GM19452 (cell line): Measurements from ENCODE around the gene PLAGL1.
A peak's percentile ranks its signal among the peaks of the same experiment; 100 is the strongest.
"Not testable (repeated sequence)": the region's sequence is repeated elsewhere in the genome, so short reads cannot be mapped to it uniquely, and the experiment has no call there.

Experiments
- ATAC-seq: cut with Tn5 transposase; IDR thresholded peaks from one replicate; pipeline ENCODE4 v1.9.1; 2021; ENCODE audit not compliant: unreplicated experiment

PLAGL1 gene, protein sequence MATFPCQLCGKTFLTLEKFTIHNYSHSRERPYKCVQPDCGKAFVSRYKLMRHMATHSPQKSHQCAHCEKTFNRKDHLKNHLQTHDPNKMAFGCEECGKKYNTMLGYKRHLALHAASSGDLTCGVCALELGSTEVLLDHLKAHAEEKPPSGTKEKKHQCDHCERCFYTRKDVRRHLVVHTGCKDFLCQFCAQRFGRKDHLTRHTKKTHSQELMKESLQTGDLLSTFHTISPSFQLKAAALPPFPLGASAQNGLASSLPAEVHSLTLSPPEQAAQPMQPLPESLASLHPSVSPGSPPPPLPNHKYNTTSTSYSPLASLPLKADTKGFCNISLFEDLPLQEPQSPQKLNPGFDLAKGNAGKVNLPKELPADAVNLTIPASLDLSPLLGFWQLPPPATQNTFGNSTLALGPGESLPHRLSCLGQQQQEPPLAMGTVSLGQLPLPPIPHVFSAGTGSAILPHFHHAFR

GRCh38 chr6:144008120-144008811, at the start of gene PLAGL1:
TSS of gene PLAGL1 (minus strand) at chr6:144008259. CDS start at chr6:143948136, 60,123 bp downstream.
- peak; percentile 58 for ATAC-seq

DNA sequence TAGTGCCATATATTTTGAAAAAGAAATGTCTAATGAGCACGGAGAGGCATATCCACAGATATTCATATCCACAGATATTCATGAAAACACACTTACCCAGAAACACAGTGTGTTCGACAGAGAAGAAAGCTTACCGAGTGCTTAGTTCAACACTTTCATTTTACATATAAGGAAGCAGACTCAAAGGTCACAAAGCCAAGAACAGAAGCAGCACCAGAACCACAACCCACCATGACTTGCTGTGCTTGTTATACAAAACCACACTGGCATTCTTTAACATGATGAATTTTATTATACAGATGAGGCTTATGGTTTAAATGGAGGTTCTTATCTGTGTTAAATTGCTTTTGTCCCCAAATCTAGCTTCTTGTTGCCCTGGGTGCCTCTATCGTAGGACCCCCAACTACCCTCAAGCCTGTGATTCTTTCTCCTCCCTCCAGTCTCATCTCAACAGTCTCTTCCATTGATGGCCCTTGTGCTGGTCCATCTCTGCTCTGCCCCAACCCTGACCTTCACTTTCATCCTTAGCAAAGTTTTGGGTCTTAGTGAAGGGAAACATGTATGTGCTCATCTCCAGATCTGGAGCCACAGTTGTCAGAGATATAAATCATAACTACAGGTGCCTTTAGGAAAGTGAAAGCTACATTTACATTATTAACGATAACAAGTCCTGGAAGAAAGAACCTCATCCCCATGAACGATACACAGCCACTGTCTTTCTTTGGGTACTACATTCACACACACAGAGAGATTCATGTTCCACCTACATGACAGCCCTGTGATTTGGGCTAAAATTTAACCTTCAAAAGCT, 47.3 kb upstream of the PLAGL1 start:
- peak; percentile 90 for ATAC-seq

GRCh38 chr6:144053601-144054000, 45.5 kb upstream of the PLAGL1 start:
- no peak for ATAC-seq

DNA sequence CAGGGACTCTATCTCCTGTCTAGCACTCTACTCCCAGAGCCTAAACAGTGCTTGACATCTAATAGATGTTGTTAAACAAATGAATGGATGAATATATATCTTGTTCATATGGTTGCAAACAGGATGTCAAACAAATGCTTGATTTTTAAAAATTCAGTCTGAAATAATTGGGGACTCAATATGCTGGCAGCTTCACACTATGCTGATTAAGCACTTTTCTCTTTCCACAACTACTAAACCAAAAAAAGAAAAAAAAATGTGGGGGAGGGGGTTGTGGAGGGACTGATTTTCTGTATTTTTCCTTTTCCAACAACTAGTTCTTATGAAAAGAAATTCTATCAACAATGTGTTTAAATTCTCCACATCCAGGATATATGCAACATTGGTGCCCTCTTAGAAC, 44.4 kb upstream of the PLAGL1 start:
- ATAC-seq = no peak

DNA sequence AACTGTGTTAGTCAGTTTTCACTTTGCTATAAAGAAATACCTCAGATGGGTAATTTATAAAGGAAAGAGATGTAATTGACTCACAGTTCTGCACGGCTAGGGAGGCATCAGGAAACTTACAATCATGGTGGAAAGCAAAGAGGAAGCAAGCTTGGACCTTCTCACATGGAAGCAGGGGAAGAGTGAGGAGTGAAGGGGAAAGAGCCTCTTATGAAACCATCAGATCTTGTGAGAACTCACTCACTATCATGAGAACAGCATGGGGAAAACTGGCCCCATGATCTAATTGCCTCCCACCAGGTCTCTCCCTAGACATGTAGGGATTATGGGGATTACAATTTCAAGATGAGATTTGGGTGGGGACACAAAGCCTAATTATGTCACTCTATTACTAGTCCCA, 41.3 kb upstream of the PLAGL1 start:
- ATAC-seq = no peak

- no peak for ATAC-seq
Observed at GRCh38 chr6:144047688-144048087, 39.6 kb upstream of the PLAGL1 start.

- not testable (repeated sequence) for ATAC-seq
Observed at GRCh38 chr6:144046672-144047071, 38.6 kb upstream of the PLAGL1 start.

- ATAC-seq = not testable (repeated sequence)
Observed at GRCh38 chr6:144044989-144045388, 36.9 kb upstream of the PLAGL1 start.

GRCh38 chr6:144036835-144037195, 28.8 kb upstream of the PLAGL1 start:
- ATAC-seq = peak; percentile 6

- ATAC-seq = peak; percentile 83
Observed at GRCh38 chr6:144036064-144036834, 28.2 kb upstream of the PLAGL1 start.

DNA sequence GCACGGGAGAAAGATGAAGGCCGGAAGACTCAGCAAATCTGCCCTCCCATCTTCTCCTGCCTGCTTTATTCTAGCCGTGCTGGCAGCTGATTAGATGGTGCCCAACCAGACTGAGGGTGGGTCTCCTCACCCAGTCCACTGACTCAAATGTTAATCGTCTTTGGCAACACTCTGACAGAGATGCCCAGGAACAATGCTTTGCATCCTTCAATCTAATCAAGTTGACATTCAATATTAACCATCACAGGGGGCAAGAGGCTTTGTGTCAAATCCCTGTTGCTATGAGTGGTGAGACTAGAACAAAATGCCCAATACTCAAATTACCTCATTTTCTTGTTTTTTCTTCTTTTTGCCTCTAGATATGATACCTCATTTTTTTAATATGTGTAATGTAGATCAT, 27.4 kb upstream of the PLAGL1 start:
- no peak for ATAC-seq

- ATAC-seq = no peak
Observed at GRCh38 chr6:144033816-144034735, 26.0 kb upstream of the PLAGL1 start.

DNA sequence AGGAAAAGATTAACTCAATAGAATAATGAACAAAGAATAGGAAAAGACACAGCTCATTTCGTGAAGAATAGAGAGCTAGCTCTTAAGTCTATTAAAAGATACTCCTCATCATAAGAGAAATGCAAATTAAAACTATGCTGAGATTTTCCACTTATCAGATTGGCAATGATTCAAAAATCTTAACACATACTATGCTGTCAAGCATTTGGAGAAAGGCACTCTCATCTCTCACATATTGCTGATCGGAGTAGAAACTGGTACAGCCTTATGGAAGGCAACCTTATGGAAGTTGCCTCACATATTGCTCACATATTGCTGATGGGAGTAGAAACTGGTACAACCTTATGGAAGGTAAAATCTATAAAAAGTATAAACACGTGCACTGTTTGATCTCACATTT, 21.4 kb upstream of the PLAGL1 start:
- no peak for ATAC-seq

DNA sequence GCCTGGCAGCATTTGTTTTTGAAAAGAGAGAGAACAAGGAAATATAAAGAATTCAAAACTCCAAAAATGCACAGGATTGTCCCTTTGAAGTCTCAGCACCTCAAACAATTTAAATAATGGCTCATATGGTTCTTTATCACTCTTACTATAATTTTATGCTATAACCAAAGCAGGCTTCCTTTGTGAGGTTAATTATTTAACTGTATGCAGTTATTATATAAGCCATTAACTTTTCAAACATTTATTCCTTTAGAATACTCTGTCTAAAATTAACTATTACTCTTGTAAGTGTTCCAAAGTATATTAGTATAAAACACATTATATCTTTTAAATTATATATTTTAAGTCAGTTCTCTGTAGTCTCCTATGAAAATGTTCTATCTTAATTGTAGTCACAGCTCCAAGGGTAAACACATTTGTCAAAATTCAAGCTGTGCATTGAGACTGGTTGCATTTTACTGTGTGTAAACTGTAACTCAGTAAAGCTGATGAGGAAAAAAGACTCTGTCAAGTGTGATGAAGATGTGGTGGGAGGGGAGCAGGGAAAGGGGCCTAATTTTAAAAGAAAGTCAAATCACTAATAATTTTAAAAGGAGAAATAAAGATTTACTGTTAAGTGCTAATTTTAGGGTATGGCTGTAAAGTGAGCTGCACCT, 20.0 kb upstream of the PLAGL1 start:
- no peak for ATAC-seq

DNA sequence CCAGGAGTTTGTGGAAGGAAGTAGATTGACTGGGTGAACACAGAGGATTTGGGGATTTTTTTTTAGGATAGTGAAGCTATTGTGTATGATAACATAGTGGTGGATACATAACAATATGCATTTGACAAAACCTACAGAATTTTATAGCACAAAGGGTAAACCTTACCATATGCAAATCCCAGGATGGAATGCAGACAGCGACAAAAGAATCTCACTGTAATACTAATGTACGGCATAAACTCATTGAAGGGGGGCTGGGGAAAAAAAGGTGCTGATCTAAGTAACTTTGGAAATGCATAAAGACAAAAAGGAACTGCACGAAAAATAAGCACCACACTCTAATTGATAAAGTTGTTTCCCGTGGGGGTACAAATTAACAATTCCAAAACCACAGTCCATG, 15.2 kb upstream of the PLAGL1 start:
- ATAC-seq = no peak

GRCh38 chr6:144019929-144020328, 11.9 kb upstream of the PLAGL1 start:
- no peak for ATAC-seq

- no peak for ATAC-seq
Observed at GRCh38 chr6:144017166-144018094, 9.4 kb upstream of the PLAGL1 start.

DNA sequence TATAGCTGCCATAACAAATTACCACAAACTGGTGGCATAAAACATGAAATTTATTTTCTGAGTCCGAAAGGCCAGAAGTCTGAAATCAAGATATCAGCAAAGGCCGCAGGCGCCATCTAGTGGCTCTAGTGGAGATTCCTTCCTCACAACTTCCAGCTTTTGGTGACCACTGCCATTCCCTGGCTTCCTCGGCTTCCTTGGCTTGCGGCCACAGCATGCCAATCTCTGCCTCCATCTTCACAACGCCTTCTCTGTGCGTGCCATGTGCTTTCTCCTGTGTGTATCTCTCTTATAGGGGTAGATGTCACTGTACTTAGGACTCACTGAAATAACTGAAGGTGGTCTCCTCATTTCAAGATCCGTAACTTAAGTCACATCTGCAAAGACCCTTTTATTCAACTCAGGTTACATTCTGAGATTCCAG, 5.4 kb upstream of the PLAGL1 start:
- no peak for ATAC-seq
